ENCODE measurements around the gene FOXN3. TPM values are rescaled to one million over a fixed set of nuclear protein-coding genes. Genes with fewer than 3 reads are reported as not detected.

The FOXN3 gene
- total RNA-seq, 4 donors from 2014 or later: 118 to 211 (median 167) TPM

- no peak for TF ChIP-seq POLR2A (IDR thresholded peaks at IDR 0.05)
- TF ChIP-seq CTCF (IDR thresholded peaks at IDR 0.05): no peak
- no peak for DNase-seq (ENCODE audit: low spot score in 2 of 2)
- WGBS, 2 donors: 64 to 67% methylated on average over 4 of the region's 4 CpGs
- intact Hi-C loops (cut with DNase I; ENCODE audit: low total_unique reads): no loop called here
- H3K4me3 ChIP-seq (ENCODE audit: low read depth, poor library complexity, severe bottlenecking): no peak overlapping the region
Measured at GRCh38 chr14:89217891-89218290, 199.1 kb downstream of the FOXN3 start.

GRCh38 chr14:89215531-89215930 is 201.5 kb downstream of the FOXN3 start:
- no peak overlapping the region for H3K4me3 ChIP-seq (ENCODE audit: low read depth, poor library complexity, severe bottlenecking)
- no peak for DNase-seq (ENCODE audit: low spot score in 2 of 2)
- intact Hi-C loops (cut with DNase I; ENCODE audit: low total_unique reads): no loop called here
- WGBS, 2 donors: 18 to 31% methylated on average over 7 of the region's 7 CpGs
- no peak for TF ChIP-seq POLR2A (IDR thresholded peaks at IDR 0.05)
- no peak for TF ChIP-seq CTCF (IDR thresholded peaks at IDR 0.05)

- intact Hi-C loops (cut with DNase I; ENCODE audit: low total_unique reads): no loop called here
- no peak overlapping the region for H3K4me3 ChIP-seq (ENCODE audit: low read depth, poor library complexity, severe bottlenecking)
- DNase-seq (ENCODE audit: low spot score in 2 of 2): no peak
- TF ChIP-seq CTCF (IDR thresholded peaks at IDR 0.05) (no peak), POLR2A (IDR thresholded peaks at IDR 0.05) (no peak)
Measured at GRCh38 chr14:89215114-89215513, 201.9 kb downstream of the FOXN3 start.

GRCh38 chr14:89214221-89214965 is 202.6 kb downstream of the FOXN3 start:
- TF ChIP-seq POLR2A (IDR thresholded peaks at IDR 0.05): no peak
- TF ChIP-seq CTCF (IDR thresholded peaks at IDR 0.05): no peak
- WGBS, 2 donors: 29 to 34% methylated on average over 14 of the region's 14 CpGs
- DNase-seq (ENCODE audit: low spot score in 2 of 2): peak; percentile 68 to 90
- no peak overlapping the region for H3K4me3 ChIP-seq (ENCODE audit: low read depth, poor library complexity, severe bottlenecking)
- intact Hi-C loops (cut with DNase I; ENCODE audit: low total_unique reads): no loop called here

- 69 to 76% methylated on average over 6 of the region's 6 CpGs for WGBS, 2 donors
- intact Hi-C loops (cut with DNase I; ENCODE audit: low total_unique reads): no loop called here
- TF ChIP-seq CTCF (IDR thresholded peaks at IDR 0.05) (no peak), POLR2A (IDR thresholded peaks at IDR 0.05) (no peak)
- DNase-seq (ENCODE audit: low spot score in 2 of 2): no peak
- H3K4me3 ChIP-seq (ENCODE audit: low read depth, poor library complexity, severe bottlenecking): no peak overlapping the region
Measured at GRCh38 chr14:89212386-89213235, 204.4 kb downstream of the FOXN3 start.

Data from lower leg skin (tissue), 4 donors.